Gastrocnemius medialis (tissue), 4 donors: ENCODE data around the gene FAM53A. TPM values are rescaled to one million over a fixed set of nuclear protein-coding genes. Genes with fewer than 3 reads are reported as not detected.

Experiments used
- ATAC-seq, 2 donors: fragments of 150-250 bp; one replicate each; pipeline ENCODE4 v1.9.1; 2016
- DNase-seq, 2 donors: peaks; one replicate each; pipeline ENCODE4 v3.0.0-alpha.2; 2019
- H3K27ac ChIP-seq, 4 donors: fragments of 200-600 bp; sonication (generic); 1 replicate in 1 of 4; 2 replicates in 3 of 4; pipeline ENCODE4 v1.5.1; 2016 to 2018; ENCODE audit warnings: mild to moderate bottlenecking in 2 of 4, moderate library complexity in 1 of 4
- H3K27me3 ChIP-seq, 3 donors: fragments of 200-600 bp; sonication (generic) in 2 of 3; 1 replicate in 1 of 3; 2 replicates in 2 of 3; pipeline versions ENCODE4 v1.5.1 to v1.6.0; 2016 to 2019; ENCODE audit warnings: mild to moderate bottlenecking in 1 of 3, moderate library complexity in 1 of 3
- H3K36me3 ChIP-seq, 2 donors: fragments of 200-600 bp; sonication (generic) in 1 of 2; one replicate each; pipeline ENCODE4 v1.5.1; 2017 to 2018
- H3K4me1 ChIP-seq, 2 donors: fragments of 200-600 bp; sonication (generic) in 1 of 2; one replicate each; pipeline ENCODE4 v1.5.1; 2016 to 2017; ENCODE audit warnings: mild to moderate bottlenecking in 2 of 2
- H3K4me3 ChIP-seq, 4 donors: fragments of 200-600 bp; sonication (generic) in 3 of 4; 1 replicate in 1 of 4; 2 replicates in 3 of 4; pipeline ENCODE4 v1.5.1; 2016 to 2019; ENCODE audit warnings: mild to moderate bottlenecking in 2 of 4
- H3K9me3 ChIP-seq, 3 donors: fragments of 200-600 bp; sonication (generic) in 2 of 3; 1 replicate in 1 of 3; 2 replicates in 2 of 3; pipeline ENCODE4 v1.5.1; 2016 to 2019
- POLR2A ChIP-seq, 2 donors: fragments of 450-650 bp; IDR thresholded peaks; one replicate each; pipeline ENCODE4 v1.6.1; 2017; ENCODE audit warnings: antibody characterized with exemption in 2 of 2, mild to moderate bottlenecking in 2 of 2, moderate library complexity in 2 of 2
- in situ Hi-C, 4 donors: fragments of 200-750 bp; cut with MboI; loops; one replicate each; pipeline versions ENCODE4 v1.15.0 to v1.8.0; 2017; ENCODE audit warnings: low sequenced_read_pairs in 4 of 4
- intact Hi-C: fragments of 100-400 bp; cut with DNase I; formaldehyde crosslinking; loops from one replicate; pipeline ENCODE4 v1.15.1; 2023; ENCODE audit warnings: low total_unique reads
- total RNA-seq, 4 donors: library from RNA; depleted of rRNA; stranded (reverse); fragments of >200 nt; gene quantifications; one replicate each; pipeline versions ENCODE4 v1.1.0 to v1.2.3, GENCODE V29; 2016
- TF ChIP-seq, protein P1 (sequence below), 5 experiments: fragments of 450-650 bp in 3 of 5; fragments of 200-600 bp in 2 of 5; sonication (generic) in 2 of 5; IDR thresholded peaks in 4 of 5; conservative IDR thresholded peaks in 1 of 5; 1 replicate in 4 of 5; 2 replicates in 1 of 5; pipeline ENCODE4 v1.5.1; 2016 to 2019; ENCODE audit warnings: antibody characterized with exemption in 5 of 5, mild to moderate bottlenecking in 3 of 5, moderate library complexity in 3 of 5

The FAM53A gene
- total RNA-seq, 4 donors from 2014 or later: 1.8 to 5.2 (median 2.8) TPM

DNA sequence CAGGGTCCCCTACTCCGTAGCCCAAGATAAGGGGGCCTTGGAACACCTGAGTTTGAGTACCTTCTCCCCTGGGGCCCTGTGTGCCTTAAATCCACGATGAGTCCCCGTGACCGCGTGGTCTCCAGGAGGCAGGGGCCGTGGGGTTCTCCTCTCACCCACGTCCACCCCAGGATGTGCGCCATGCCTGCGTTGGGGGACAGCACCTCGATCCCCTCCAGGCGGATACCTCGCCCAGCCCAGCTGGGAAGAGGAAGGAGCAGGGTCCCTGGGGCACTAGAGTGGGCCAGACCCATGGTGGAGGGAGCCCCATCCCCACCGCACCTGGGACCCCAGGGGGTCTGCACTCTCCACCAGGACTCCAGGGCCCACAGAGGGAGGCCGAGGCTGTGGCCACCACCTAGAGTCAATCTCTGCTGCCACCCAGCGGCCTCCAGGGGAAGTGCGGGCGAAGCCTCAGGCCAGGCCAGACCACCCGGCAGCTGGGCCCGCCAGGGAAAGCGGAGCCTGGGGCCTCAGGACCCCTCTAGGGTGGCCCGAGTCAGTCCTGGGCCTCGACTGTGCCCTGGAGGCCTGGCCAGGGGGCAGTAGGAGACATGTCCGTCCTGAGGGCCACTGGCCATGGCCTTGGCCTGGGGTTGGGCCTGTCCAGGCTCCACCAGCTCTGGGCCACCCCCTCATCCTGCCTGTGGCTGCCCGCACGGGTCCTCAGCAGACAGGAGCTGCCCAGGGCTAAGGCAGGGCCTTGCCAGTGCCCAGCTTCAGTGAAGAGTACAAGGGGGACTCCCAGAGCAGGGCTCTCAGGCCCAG, 55.0 kb downstream of the FAM53A start:
- no peak overlapping the region for H3K4me3 ChIP-seq
- no peaks in the 10 kb centered on the region for H3K4me1 ChIP-seq
- no peaks in the 10 kb centered on the region for H3K36me3 ChIP-seq
- in situ Hi-C loops (loop anchor here in 2 of 4 donors (25.0 kb wide), 1 partner anchor 267 kb away; no protein-coding TSS in a partner anchor), intact Hi-C loops (loop anchor here (2.0 kb wide), 1 partner anchor 274 kb away; no protein-coding TSS in a partner anchor)
- no peaks in the 10 kb centered on the region for H3K9me3 ChIP-seq
- TF ChIP-seq POLR2A (IDR thresholded peaks at IDR 0.05): no peak
- TF ChIP-seq, protein P1, sequence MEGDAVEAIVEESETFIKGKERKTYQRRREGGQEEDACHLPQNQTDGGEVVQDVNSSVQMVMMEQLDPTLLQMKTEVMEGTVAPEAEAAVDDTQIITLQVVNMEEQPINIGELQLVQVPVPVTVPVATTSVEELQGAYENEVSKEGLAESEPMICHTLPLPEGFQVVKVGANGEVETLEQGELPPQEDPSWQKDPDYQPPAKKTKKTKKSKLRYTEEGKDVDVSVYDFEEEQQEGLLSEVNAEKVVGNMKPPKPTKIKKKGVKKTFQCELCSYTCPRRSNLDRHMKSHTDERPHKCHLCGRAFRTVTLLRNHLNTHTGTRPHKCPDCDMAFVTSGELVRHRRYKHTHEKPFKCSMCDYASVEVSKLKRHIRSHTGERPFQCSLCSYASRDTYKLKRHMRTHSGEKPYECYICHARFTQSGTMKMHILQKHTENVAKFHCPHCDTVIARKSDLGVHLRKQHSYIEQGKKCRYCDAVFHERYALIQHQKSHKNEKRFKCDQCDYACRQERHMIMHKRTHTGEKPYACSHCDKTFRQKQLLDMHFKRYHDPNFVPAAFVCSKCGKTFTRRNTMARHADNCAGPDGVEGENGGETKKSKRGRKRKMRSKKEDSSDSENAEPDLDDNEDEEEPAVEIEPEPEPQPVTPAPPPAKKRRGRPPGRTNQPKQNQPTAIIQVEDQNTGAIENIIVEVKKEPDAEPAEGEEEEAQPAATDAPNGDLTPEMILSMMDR (IDR thresholded peaks at IDR 0.05 in 4 of 5, conservative IDR thresholded peaks at IDR 0.05 in 1 of 5): peak; percentile 60 to 97 (median 90)
- DNase-seq: peak in 1 of 2 donors; percentile 32
- no peaks in the 10 kb centered on the region for H3K27me3 ChIP-seq
- ATAC-seq: peak; percentile 64 to 70
- no peak overlapping the region for H3K27ac ChIP-seq

DNA sequence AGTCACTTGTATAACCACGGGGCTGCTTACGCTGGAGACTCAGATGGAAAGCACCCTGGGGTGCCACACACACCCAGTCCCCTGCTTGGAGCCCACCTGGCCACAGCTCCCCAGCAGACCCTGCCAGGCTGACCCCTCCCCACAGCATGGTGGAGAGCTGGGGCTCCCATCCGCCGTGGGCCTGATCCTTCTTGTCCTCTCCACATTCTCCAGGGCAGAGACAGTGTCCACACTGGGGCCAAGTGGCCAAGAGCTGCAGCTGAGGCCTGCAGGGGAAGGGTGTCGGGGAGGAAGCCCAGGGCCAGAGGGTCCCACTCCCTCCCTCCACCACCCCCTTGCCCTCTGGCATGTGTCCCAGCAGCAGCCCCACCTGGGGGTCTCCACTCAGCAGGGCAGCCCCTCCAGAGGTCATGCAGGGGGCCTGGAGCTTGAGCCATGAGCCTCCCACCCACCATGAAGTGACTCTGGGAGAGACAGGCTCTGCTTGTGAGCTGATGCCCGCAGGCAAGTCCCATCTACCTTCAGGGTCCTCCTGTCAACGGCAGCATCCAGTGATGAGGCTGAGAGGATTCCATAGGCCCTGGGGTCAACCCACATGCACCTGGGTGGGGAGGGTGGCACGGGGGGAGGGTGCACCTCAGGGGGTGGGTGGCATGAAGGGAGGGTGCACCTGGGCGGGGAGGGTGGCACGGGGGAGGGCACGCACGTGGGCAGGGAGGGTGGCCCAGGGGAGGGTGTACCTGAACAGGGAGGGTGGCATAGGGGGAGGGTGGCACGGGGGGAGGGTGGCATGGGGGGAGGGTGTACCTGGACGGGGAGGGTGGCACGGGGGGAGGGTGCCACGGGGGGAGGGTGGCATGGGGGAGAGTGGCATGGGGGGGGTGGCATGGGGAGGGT, 56.4 kb downstream of the FAM53A start:
- intact Hi-C loops (loop anchor here (2.0 kb wide), 1 partner anchor 273 kb away; no protein-coding TSS in a partner anchor), in situ Hi-C loops (loop anchor here in 2 of 4 donors (25.0 kb wide), 1 partner anchor 265 kb away; no protein-coding TSS in a partner anchor)
- no peak for ATAC-seq
- Histone ChIP-seq H3K9me3 (no peaks in the 10 kb centered on the region), H3K36me3 (no peaks in the 10 kb centered on the region), H3K27me3 (no peaks in the 10 kb centered on the region), H3K27ac (no peak overlapping the region), H3K4me1 (no peaks in the 10 kb centered on the region), H3K4me3 (no peak overlapping the region)
- no peak for DNase-seq
- TF ChIP-seq, protein P1 (IDR thresholded peaks at IDR 0.05 in 4 of 5, conservative IDR thresholded peaks at IDR 0.05 in 1 of 5): no peak
- TF ChIP-seq POLR2A (IDR thresholded peaks at IDR 0.05): no peak

DNA sequence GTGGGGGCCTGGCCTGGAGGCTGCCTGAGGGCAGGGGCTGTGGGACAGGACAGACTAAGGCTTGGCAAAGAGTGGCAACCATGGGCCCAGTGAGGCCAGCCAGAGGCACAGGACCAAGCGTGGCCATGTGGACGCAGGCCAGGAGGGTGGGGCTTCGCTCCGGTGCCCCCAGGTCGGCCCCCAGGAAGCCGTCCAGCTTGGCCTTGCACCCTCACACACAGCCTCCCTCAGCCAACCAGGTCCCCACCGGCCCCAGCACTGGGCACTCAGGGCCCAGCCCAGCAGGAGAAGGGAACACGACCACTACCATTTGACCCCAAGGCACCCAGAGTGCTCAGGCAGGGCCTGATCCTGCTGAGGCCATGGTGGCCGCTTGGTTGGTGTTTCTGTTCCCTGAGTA, 57.2 kb downstream of the FAM53A start:
- Histone ChIP-seq H3K4me3 (no peak overlapping the region), H3K27ac (no peak overlapping the region), H3K27me3 (no peaks in the 10 kb centered on the region), H3K4me1 (no peaks in the 10 kb centered on the region), H3K36me3 (no peaks in the 10 kb centered on the region), H3K9me3 (no peaks in the 10 kb centered on the region)
- in situ Hi-C loops: loop anchor here in 2 of 4 donors (25.0 kb wide), 1 partner anchor 265 kb away; no protein-coding TSS in a partner anchor
- no peak for DNase-seq
- TF ChIP-seq POLR2A (IDR thresholded peaks at IDR 0.05): no peak
- TF ChIP-seq, protein P1 (IDR thresholded peaks at IDR 0.05 in 4 of 5, conservative IDR thresholded peaks at IDR 0.05 in 1 of 5): no peak
- no peak for ATAC-seq
- intact Hi-C loops: no loop called here

DNA sequence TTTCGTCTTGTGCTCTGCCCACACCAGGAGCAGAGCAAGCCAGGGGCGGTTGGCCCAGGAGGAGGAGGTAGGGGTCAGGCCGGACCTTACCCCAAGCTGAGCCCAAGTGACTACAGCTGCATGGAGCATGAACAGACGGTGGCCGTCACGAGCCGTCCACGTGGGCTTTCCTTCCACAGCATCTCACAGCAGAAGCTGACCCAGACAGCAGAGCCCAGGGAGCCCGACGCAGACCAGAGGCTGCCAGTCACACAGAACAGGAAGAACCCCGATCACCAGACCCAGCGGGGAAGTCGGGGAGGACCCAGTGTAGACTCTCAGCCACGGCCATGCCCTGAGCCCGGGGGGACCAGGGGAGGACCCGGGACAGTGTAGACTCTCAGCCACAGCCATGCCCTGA, 58.0 kb downstream of the FAM53A start:
- H3K4me3 ChIP-seq: no peak overlapping the region
- H3K27me3 ChIP-seq: no peaks in the 10 kb centered on the region
- no peaks in the 10 kb centered on the region for H3K4me1 ChIP-seq
- no peaks in the 10 kb centered on the region for H3K36me3 ChIP-seq
- no peak overlapping the region for H3K27ac ChIP-seq
- H3K9me3 ChIP-seq: no peaks in the 10 kb centered on the region
- no peak for TF ChIP-seq POLR2A (IDR thresholded peaks at IDR 0.05)
- TF ChIP-seq, protein P1 (IDR thresholded peaks at IDR 0.05 in 4 of 5, conservative IDR thresholded peaks at IDR 0.05 in 1 of 5): no peak
- intact Hi-C loops: no loop called here
- in situ Hi-C loops: loop anchor here in 2 of 4 donors (25.0 kb wide), 1 partner anchor 264 kb away; no protein-coding TSS in a partner anchor
- ATAC-seq: no peak
- DNase-seq: no peak
